MM.1S (cell line): ENCODE measurements around the gene COBLL1.

Experiments
- DNase-seq: peaks from one replicate; pipeline ENCODE4 v3.0.0-alpha.2; 2015
- H2AFZ ChIP-seq: fragments of 300-600 bp; sonication (generic); 2 replicates; pipeline ENCODE4 v1.6.0; 2016; ENCODE audit warnings: antibody characterized with exemption, low read length
- H3F3A ChIP-seq: fragments of 300-600 bp; sonication (generic); 2 replicates; pipeline ENCODE4 v1.6.1; 2016; ENCODE audit warnings: mild to moderate bottlenecking, antibody characterized with exemption, low read length, moderate library complexity, mixed read lengths; ENCODE audit not compliant: insufficient read depth
- H3K27ac ChIP-seq: fragments of 300-600 bp; sonication (generic); 2 replicates; pipeline ENCODE4 v1.5.1; 2016; ENCODE audit warnings: mild to moderate bottlenecking, low read length
- H3K27me3 ChIP-seq: fragments of 300-600 bp; sonication (generic); replicated peaks from 2 replicates; pipeline ENCODE4 v1.6.0; 2016; ENCODE audit warnings: low read length; ENCODE audit not compliant: insufficient read depth
- H3K36me3 ChIP-seq: fragments of 300-600 bp; sonication (generic); replicated peaks from 2 replicates; pipeline ENCODE4 v1.6.1; 2016; ENCODE audit warnings: mild to moderate bottlenecking, low read length, mixed read lengths; ENCODE audit not compliant: insufficient read depth
- H3K4me1 ChIP-seq: fragments of 300-600 bp; sonication (generic); 2 replicates; pipeline ENCODE4 v1.6.1; 2016; ENCODE audit warnings: low read length, mixed read lengths
- H3K4me2 ChIP-seq: fragments of 300-600 bp; sonication (generic); 2 replicates; pipeline ENCODE4 v1.6.0; 2016; ENCODE audit warnings: low read depth, low read length
- H3K4me3 ChIP-seq: fragments of 300-600 bp; sonication (generic); 2 replicates; pipeline ENCODE4 v1.5.1; 2016; ENCODE audit warnings: low read length, mixed read lengths
- H3K79me2 ChIP-seq: fragments of 300-600 bp; sonication (generic); 2 replicates; pipeline ENCODE4 v1.6.1; 2016; ENCODE audit warnings: mixed run types, low read length, mixed read lengths
- H3K9ac ChIP-seq: fragments of 300-600 bp; sonication (generic); 2 replicates; pipeline ENCODE4 v1.6.1; 2016; ENCODE audit warnings: low read length, mixed read lengths
- H3K9me2 ChIP-seq: fragments of 300-600 bp; sonication (generic); replicated peaks from 2 replicates; pipeline ENCODE4 v1.6.1; 2016; ENCODE audit warnings: mild to moderate bottlenecking, low read length, mixed read lengths; ENCODE audit not compliant: insufficient read depth
- H3K9me3 ChIP-seq: fragments of 300-600 bp; sonication (generic); replicated peaks from 2 replicates; pipeline ENCODE4 v1.6.1; 2016; ENCODE audit warnings: mild to moderate bottlenecking, low read length, mixed read lengths; ENCODE audit not compliant: insufficient read depth
- H4K20me1 ChIP-seq: fragments of 300-600 bp; sonication (generic); 2 replicates; pipeline ENCODE4 v1.6.1; 2016; ENCODE audit warnings: mild to moderate bottlenecking, low read length, moderate library complexity, mixed read lengths; ENCODE audit not compliant: insufficient read depth
- EZH2 ChIP-seq: fragments of 300-600 bp; sonication (generic); optimal IDR thresholded peaks from 2 replicates; pipeline ENCODE3; 2017; ENCODE audit warnings: low read depth, mild to moderate bottlenecking, antibody characterized with exemption, low read length, mixed read lengths
- EZH2phosphoT487 ChIP-seq: fragments of 300-600 bp; sonication (generic); IDR thresholded peaks from 2 replicates; pipeline ENCODE4 v1.6.1; 2018; ENCODE audit warnings: antibody characterized with exemption, low read length
- TF ChIP-seq, protein P1 (sequence below): fragments of 300-600 bp; sonication (generic); IDR thresholded peaks from 2 replicates; pipeline ENCODE4 v1.5.1; 2016; ENCODE audit warnings: antibody characterized with exemption, low read length, mixed read lengths

The COBLL1 gene

DNA sequence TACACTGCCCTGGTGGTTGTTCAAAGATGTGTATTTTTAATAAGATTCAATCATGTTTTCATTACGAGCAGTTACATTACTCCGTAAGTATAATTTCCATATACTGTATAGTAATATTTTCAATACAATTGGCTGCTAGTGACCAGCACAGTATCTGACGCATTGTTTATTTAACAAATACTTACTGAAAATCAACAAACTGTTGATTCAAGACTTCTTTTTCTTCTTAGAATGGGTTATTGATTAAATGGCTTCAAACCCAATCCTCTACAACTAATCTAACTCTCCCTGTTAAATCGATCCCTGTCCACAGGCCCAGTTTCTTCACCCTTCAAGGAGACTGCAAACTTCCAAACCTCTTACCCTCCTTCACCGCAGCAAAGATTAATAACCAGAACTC lies 18.5 kb downstream of the COBLL1 start:
- H3K4me1 ChIP-seq = peaks cover 27% of the 10 kb centered on the region
- no peak overlapping the region for H3K4me2 ChIP-seq
- no peak for TF ChIP-seq EZH2phosphoT487
- no peak for TF ChIP-seq EZH2
- TF ChIP-seq, protein P1, sequence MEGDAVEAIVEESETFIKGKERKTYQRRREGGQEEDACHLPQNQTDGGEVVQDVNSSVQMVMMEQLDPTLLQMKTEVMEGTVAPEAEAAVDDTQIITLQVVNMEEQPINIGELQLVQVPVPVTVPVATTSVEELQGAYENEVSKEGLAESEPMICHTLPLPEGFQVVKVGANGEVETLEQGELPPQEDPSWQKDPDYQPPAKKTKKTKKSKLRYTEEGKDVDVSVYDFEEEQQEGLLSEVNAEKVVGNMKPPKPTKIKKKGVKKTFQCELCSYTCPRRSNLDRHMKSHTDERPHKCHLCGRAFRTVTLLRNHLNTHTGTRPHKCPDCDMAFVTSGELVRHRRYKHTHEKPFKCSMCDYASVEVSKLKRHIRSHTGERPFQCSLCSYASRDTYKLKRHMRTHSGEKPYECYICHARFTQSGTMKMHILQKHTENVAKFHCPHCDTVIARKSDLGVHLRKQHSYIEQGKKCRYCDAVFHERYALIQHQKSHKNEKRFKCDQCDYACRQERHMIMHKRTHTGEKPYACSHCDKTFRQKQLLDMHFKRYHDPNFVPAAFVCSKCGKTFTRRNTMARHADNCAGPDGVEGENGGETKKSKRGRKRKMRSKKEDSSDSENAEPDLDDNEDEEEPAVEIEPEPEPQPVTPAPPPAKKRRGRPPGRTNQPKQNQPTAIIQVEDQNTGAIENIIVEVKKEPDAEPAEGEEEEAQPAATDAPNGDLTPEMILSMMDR = no peak
- H3F3A ChIP-seq = peaks cover 10% of the 10 kb centered on the region
- H3K4me3 ChIP-seq = no peak overlapping the region
- no peaks in the 10 kb centered on the region for H3K9me2 ChIP-seq
- no peaks in the 10 kb centered on the region for H3K9me3 ChIP-seq
- no peaks in the 10 kb centered on the region for H3K36me3 ChIP-seq
- H3K27me3 ChIP-seq = no peaks in the 10 kb centered on the region
- H3K79me2 ChIP-seq = peaks cover 43% of the 10 kb centered on the region
- H3K27ac ChIP-seq = no peak overlapping the region
- no peaks in the 10 kb centered on the region for H4K20me1 ChIP-seq
- H3K9ac ChIP-seq = no peak overlapping the region
- H2AFZ ChIP-seq = no peak overlapping the region
- no peak for DNase-seq

DNA sequence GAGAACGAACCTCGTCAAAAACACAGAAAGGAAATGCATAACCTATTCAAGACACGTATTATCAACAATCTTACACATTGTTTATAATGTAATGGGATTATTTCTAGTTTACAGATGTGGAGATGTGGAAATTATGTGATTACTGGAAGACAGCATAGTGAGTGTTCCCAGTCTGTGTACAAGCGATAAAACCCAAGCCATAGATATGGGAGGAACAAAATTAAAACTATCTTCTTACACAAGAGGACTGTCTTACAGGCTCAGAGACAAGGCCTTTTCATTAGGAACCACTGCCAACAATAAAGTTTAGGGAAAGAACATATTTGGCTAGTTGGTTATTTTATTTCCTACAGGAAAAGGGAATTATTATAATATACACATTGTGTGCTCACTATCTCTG lies 20.3 kb downstream of the COBLL1 start:
- no peak for TF ChIP-seq EZH2
- no peak for TF ChIP-seq EZH2phosphoT487
- TF ChIP-seq, protein P1 = no peak
- H3K36me3 ChIP-seq = no peaks in the 10 kb centered on the region
- no peak overlapping the region for H3K4me2 ChIP-seq
- H3K4me3 ChIP-seq = no peak overlapping the region
- H3F3A ChIP-seq = peaks cover 6% of the 10 kb centered on the region; the same call in 1 of the 2 replicates
- no peak overlapping the region for H3K27ac ChIP-seq
- no peaks in the 10 kb centered on the region for H3K9me3 ChIP-seq
- peaks cover 14% of the 10 kb centered on the region for H3K4me1 ChIP-seq
- DNase-seq = no peak
- H3K9ac ChIP-seq = no peak overlapping the region
- H4K20me1 ChIP-seq = no peaks in the 10 kb centered on the region
- peaks cover 44% of the 10 kb centered on the region for H3K79me2 ChIP-seq
- H3K27me3 ChIP-seq = no peaks in the 10 kb centered on the region
- H2AFZ ChIP-seq = no peak overlapping the region
- no peaks in the 10 kb centered on the region for H3K9me2 ChIP-seq

DNA sequence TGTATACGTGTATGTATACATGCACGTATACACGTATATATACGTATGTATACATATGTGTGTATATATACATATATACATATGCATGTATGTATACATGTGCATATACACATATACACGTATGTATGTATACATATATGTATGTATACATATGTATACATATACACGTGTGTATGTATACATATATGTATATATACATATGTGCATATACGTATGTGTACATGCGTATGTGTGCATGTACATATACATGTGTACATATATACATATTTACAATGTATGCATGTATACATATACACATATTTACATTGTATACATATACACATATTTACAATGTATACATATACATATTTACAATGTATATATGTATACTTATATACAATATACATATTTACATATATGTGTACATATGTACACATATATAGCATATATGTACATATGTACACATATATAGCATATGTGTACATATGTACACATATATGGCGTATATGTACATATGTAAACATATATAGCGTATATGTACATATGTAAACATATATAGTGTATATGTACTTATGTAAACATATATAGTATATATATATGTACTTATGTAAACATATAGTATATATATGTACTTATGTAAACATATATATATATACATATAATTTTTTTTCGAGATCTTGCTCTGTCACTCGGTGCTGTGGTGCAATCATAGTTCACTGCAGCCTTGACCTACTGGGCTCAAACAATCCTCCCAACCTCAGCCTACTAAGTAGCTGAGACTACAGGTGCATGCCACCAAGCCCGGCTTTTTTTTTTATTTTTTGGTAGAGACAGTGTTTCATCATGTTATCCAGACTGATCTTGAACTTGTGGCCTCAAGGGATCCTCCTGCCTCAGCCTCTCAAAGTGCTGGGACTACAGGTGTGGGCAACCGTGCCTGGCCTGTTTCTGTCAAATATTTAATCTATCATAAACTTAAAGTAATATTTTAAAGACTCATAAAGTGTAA lies 23.2 kb downstream of the COBLL1 start:
- Histone ChIP-seq H3K4me3 (no peak overlapping the region), H3K9me3 (no peaks in the 10 kb centered on the region), H3F3A (no peaks in the 10 kb centered on the region), H3K4me2 (no peak overlapping the region), H3K9ac (no peak overlapping the region), H3K9me2 (no peaks in the 10 kb centered on the region), H3K79me2 (peaks cover 27% of the 10 kb centered on the region), H2AFZ (no peak overlapping the region), H3K36me3 (no peaks in the 10 kb centered on the region), H3K4me1 (0 out of 2 replicates have a peak, but pooled peaks cover 7% of the 10 kb centered on the region), H3K27me3 (no peaks in the 10 kb centered on the region), H3K27ac (no peak overlapping the region), H4K20me1 (no peaks in the 10 kb centered on the region)
- no peak for DNase-seq
- TF ChIP-seq, protein P1 = no peak
- TF ChIP-seq EZH2phosphoT487 (no peak), EZH2 (no peak)
